ENCODE measurements around the gene NCAM1.
"Not testable (repeated sequence)": the region's sequence is repeated elsewhere in the genome, so short reads cannot be mapped to it uniquely, and the experiment has no call there.

The NCAM1 gene

GRCh38 chr11:113023986-113024385 is 62.8 kb downstream of the NCAM1 start:
- no peak for DNase-seq

GRCh38 chr11:113026778-113027177 is 65.6 kb downstream of the NCAM1 start:
- no peak for DNase-seq

GRCh38 chr11:113034576-113034975 is 73.4 kb downstream of the NCAM1 start:
- no peak for DNase-seq

GRCh38 chr11:113035708-113036107 is 74.5 kb downstream of the NCAM1 start:
- no peak for DNase-seq

- DNase-seq = no peak
Observed at GRCh38 chr11:113043698-113044097, 82.5 kb downstream of the NCAM1 start.

GRCh38 chr11:113045146-113045545 is 83.9 kb downstream of the NCAM1 start:
- DNase-seq = no peak

- no peak for DNase-seq
Observed at GRCh38 chr11:113046866-113047265, 85.6 kb downstream of the NCAM1 start.

- DNase-seq = no peak
Observed at GRCh38 chr11:113048820-113049768, 87.9 kb downstream of the NCAM1 start.

- not testable (repeated sequence) for DNase-seq
Observed at GRCh38 chr11:113053042-113053441, 91.8 kb downstream of the NCAM1 start.

GRCh38 chr11:113057038-113057437 is 95.8 kb downstream of the NCAM1 start:
- no peak for DNase-seq

GRCh38 chr11:113059548-113059947 is 98.3 kb downstream of the NCAM1 start:
- DNase-seq = no peak

- DNase-seq = no peak
Observed at GRCh38 chr11:113065330-113065729, 104.1 kb downstream of the NCAM1 start.

- no peak for DNase-seq
Observed at GRCh38 chr11:113072237-113072858, 111.1 kb downstream of the NCAM1 start.

- DNase-seq = no peak
Observed at GRCh38 chr11:113073290-113073953, 112.2 kb downstream of the NCAM1 start.

- DNase-seq = no peak
Observed at GRCh38 chr11:113075586-113076095, 114.4 kb downstream of the NCAM1 start.

- DNase-seq = no peak
Observed at GRCh38 chr11:113077379-113077778, 116.2 kb downstream of the NCAM1 start.

GRCh38 chr11:113082341-113082955 is 121.2 kb downstream of the NCAM1 start:
- DNase-seq = no peak

GRCh38 chr11:113083571-113083970 is 122.4 kb downstream of the NCAM1 start:
- DNase-seq = no peak

- DNase-seq = no peak
Observed at GRCh38 chr11:113084297-113084696, 123.1 kb downstream of the NCAM1 start.

- no peak for DNase-seq
Observed at GRCh38 chr11:113085446-113085845, 124.2 kb downstream of the NCAM1 start.

GRCh38 chr11:113087706-113088105 is 126.5 kb downstream of the NCAM1 start:
- DNase-seq = no peak

- no peak for DNase-seq
Observed at GRCh38 chr11:113090716-113091480, 129.7 kb downstream of the NCAM1 start.

Measured in CD4-positive, alpha-beta T cell treated with Interleukin-4 for 1 hour (primary cell).